Measurements from ENCODE around the gene SALL2. TPM values are rescaled to one million over a fixed set of nuclear protein-coding genes. Genes with fewer than 3 reads are reported as not detected.

The SALL2 gene
- total and polyA plus RNA-seq, 9 donors: 11.9 to 38.8 (median 25.9) TPM

Other genes starting within 250 kb of the SALL2 start
- under 1 TPM in 2 of 7 donors, not detected in 5; 0.34 to 0.42 TPM for gene RPGRIP1, start 246.3 kb downstream of the SALL2 start, total RNA-seq
- gene RPGRIP1, start 246.3 kb downstream of the SALL2 start, polyA plus RNA-seq: under 1 TPM; 0.15 to 0.28 TPM
- gene SUPT16H, start 142.3 kb downstream of the SALL2 start, total RNA-seq: 10 to 100 TPM; 41.3 to 75.3 (median 64.2) TPM
- gene SUPT16H, start 142.3 kb downstream of the SALL2 start, polyA plus RNA-seq: 10 to 100 TPM; 58.7 to 75.6 TPM
- gene CHD8, start 70.2 kb downstream of the SALL2 start, total RNA-seq: 10 to 100 TPM; 36.0 to 79.3 (median 66.9) TPM
- gene CHD8, start 70.2 kb downstream of the SALL2 start, polyA plus RNA-seq: 10 to 100 TPM; 27.1 to 56.6 TPM
- 10 to 100 TPM; 18.4 to 28.7 (median 25.0) TPM for gene RAB2B, start 49.4 kb downstream of the SALL2 start, total RNA-seq
- 10 to 100 TPM; 15.8 to 53.7 TPM for gene RAB2B, start 49.4 kb downstream of the SALL2 start, polyA plus RNA-seq
- gene TOX4, start 49.2 kb downstream of the SALL2 start, total RNA-seq: 10 to 100 TPM; 22.7 to 75.3 (median 64.4) TPM
- gene TOX4, start 49.2 kb downstream of the SALL2 start, polyA plus RNA-seq: 10 to 100 TPM; 21.8 to 73.8 TPM
- gene METTL3, start 15.0 kb downstream of the SALL2 start, total RNA-seq: 10 to 100 TPM; 40.4 to 61.5 (median 44.7) TPM
- gene METTL3, start 15.0 kb downstream of the SALL2 start, polyA plus RNA-seq: 10 to 100 TPM; 36.3 to 37.0 TPM
- gene OR10G3, start 53.7 kb upstream of the SALL2 start, total RNA-seq: not detected
- gene OR10G3, start 53.7 kb upstream of the SALL2 start, polyA plus RNA-seq: not detected
- gene OR10G2, start 108.6 kb upstream of the SALL2 start, total RNA-seq: not detected
- not detected for gene OR10G2, start 108.6 kb upstream of the SALL2 start, polyA plus RNA-seq
- not detected for gene OR4E2, start 127.5 kb upstream of the SALL2 start, total RNA-seq
- not detected for gene OR4E2, start 127.5 kb upstream of the SALL2 start, polyA plus RNA-seq
- not detected for gene OR4E1, start 147.5 kb upstream of the SALL2 start, total RNA-seq
- not detected for gene OR4E1, start 147.5 kb upstream of the SALL2 start, polyA plus RNA-seq